ENCODE data around the gene GARS1. TPM values are rescaled to one million over a fixed set of nuclear protein-coding genes. Genes with fewer than 3 reads are reported as not detected.

The GARS1 gene
- total RNA-seq, 1 donor from 2014 or later, result 517 TPM

GRCh38 chr7:30612658-30613265 is 18.1 kb downstream of the GARS1 start:
- no peaks in the 10 kb centered on the region for H3K27me3 Mint-ChIP-seq (ENCODE audit: low read depth, unreplicated experiment)
- H3K27ac Mint-ChIP-seq (ENCODE audit: unreplicated experiment), result peak overlapping the region; percentile 43
- Histone ChIP-seq H3K4me3 (ENCODE audit: insufficient read depth, low read depth, low read length) (no peak overlapping the region), H3K4me1 (ENCODE audit: insufficient read depth, low read length) (peaks cover 8% of the 10 kb centered on the region), H3K4me2 (ENCODE audit: low read length) (peak overlapping the region; percentile 3), H3K36me3 (ENCODE audit: insufficient read depth, low read length) (peaks cover 83% of the 10 kb centered on the region), H3K79me2 (ENCODE audit: insufficient read depth, low read length) (peaks cover 84% of the 10 kb centered on the region), H2AFZ (ENCODE audit: low read depth, low read length) (no peak overlapping the region), H3K27me3 (ENCODE audit: insufficient read depth, low read length) (no peaks in the 10 kb centered on the region), H3K9ac (ENCODE audit: low read length) (no peak overlapping the region), H3K9me3 (ENCODE audit: insufficient read depth, low read depth, low read length) (no peaks in the 10 kb centered on the region), H4K20me1 (ENCODE audit: insufficient read depth, low read length) (peaks cover 82% of the 10 kb centered on the region), H3K27ac (ENCODE audit: low read depth, low read length) (peak overlapping the region; percentile 63)
- TF ChIP-seq CTCF (IDR thresholded peaks at IDR 0.05; ENCODE audit: insufficient read depth, low read depth, low read length) (no peak), EZH2 (IDR thresholded peaks at IDR 0.05; ENCODE audit: insufficient read depth, low read length) (no peak)
- peaks cover 37% of the 10 kb centered on the region for H3K36me3 Mint-ChIP-seq (ENCODE audit: low read depth, unreplicated experiment)
- FAIRE-seq, result no peak
- H3K9me3 Mint-ChIP-seq (ENCODE audit: unreplicated experiment), result no peaks in the 10 kb centered on the region
- peak; percentile 52 for DNase-seq (ENCODE audit: low read depth)
- no peak overlapping the region for H3K4me3 Mint-ChIP-seq (ENCODE audit: unreplicated experiment)
- peaks cover 46% of the 10 kb centered on the region for H3K4me1 Mint-ChIP-seq (ENCODE audit: low read depth, unreplicated experiment)

GRCh38 chr7:30613366-30614325 is 19.0 kb downstream of the GARS1 start:
- Histone ChIP-seq H3K79me2 (ENCODE audit: insufficient read depth, low read length) (peaks cover 82% of the 10 kb centered on the region), H3K9me3 (ENCODE audit: insufficient read depth, low read depth, low read length) (no peaks in the 10 kb centered on the region), H3K36me3 (ENCODE audit: insufficient read depth, low read length) (peaks cover 83% of the 10 kb centered on the region), H2AFZ (ENCODE audit: low read depth, low read length) (no peak overlapping the region), H3K27ac (ENCODE audit: low read depth, low read length) (peak overlapping the region; percentile 63), H3K9ac (ENCODE audit: low read length) (no peak overlapping the region), H3K4me2 (ENCODE audit: low read length) (peak overlapping the region; percentile 3), H3K4me1 (ENCODE audit: insufficient read depth, low read length) (peaks cover 8% of the 10 kb centered on the region), H3K27me3 (ENCODE audit: insufficient read depth, low read length) (no peaks in the 10 kb centered on the region), H3K4me3 (ENCODE audit: insufficient read depth, low read depth, low read length) (no peak overlapping the region), H4K20me1 (ENCODE audit: insufficient read depth, low read length) (peaks cover 81% of the 10 kb centered on the region)
- FAIRE-seq (peak; percentile 69), DNase-seq (ENCODE audit: low read depth) (peak; percentile 36)
- peaks cover 34% of the 10 kb centered on the region for H3K36me3 Mint-ChIP-seq (ENCODE audit: low read depth, unreplicated experiment)
- H3K27ac Mint-ChIP-seq (ENCODE audit: unreplicated experiment), result peak overlapping the region; percentile 43
- TF ChIP-seq EZH2 (IDR thresholded peaks at IDR 0.05; ENCODE audit: insufficient read depth, low read length) (no peak), CTCF (IDR thresholded peaks at IDR 0.05; ENCODE audit: insufficient read depth, low read depth, low read length) (no peak)
- no peaks in the 10 kb centered on the region for H3K9me3 Mint-ChIP-seq (ENCODE audit: unreplicated experiment)
- peak overlapping the region; percentile 15 for H3K4me3 Mint-ChIP-seq (ENCODE audit: unreplicated experiment)
- H3K27me3 Mint-ChIP-seq (ENCODE audit: low read depth, unreplicated experiment), result no peaks in the 10 kb centered on the region
- H3K4me1 Mint-ChIP-seq (ENCODE audit: low read depth, unreplicated experiment), result peaks cover 38% of the 10 kb centered on the region
